IPS-20b (cell line): Measurements from ENCODE around the gene PDZD4.

Experiments used
- H3K27ac ChIP-seq: one replicate; pipeline ENCODE4 v1.5.1; 2013; ENCODE audit warnings: low read length
- H3K27me3 ChIP-seq: 2 replicates; pipeline ENCODE4 v1.6.1; 2013; ENCODE audit warnings: mild to moderate bottlenecking, low read length, inconsistent platforms; ENCODE audit not compliant: insufficient read depth
- H3K36me3 ChIP-seq: 2 replicates; pipeline ENCODE4 v1.6.1; 2013; ENCODE audit warnings: low read depth, mild to moderate bottlenecking, inconsistent platforms, low read length, moderate library complexity; ENCODE audit not compliant: insufficient read depth
- H3K4me1 ChIP-seq: 2 replicates; pipeline ENCODE4 v1.6.1; 2013; ENCODE audit warnings: mild to moderate bottlenecking, control low read depth, inconsistent platforms, low read length, moderate library complexity; ENCODE audit not compliant: insufficient read depth
- H3K4me3 ChIP-seq: 2 replicates; pipeline ENCODE4 v1.5.1; 2013; ENCODE audit warnings: mild to moderate bottlenecking, low read length, inconsistent platforms
- H3K9ac ChIP-seq: 2 replicates; pipeline ENCODE4 v1.6.1; 2013; ENCODE audit warnings: low read depth, mild to moderate bottlenecking, inconsistent platforms, low read length, moderate library complexity
- H3K9me3 ChIP-seq: 2 replicates; pipeline ENCODE4 v1.6.1; 2013; ENCODE audit warnings: mild to moderate bottlenecking, low read depth, low read length, inconsistent platforms; ENCODE audit not compliant: insufficient read depth

PDZD4 gene

GRCh38 chrX:153764786-153765137, 65.6 kb downstream of the PDZD4 start:
- Histone ChIP-seq H3K27me3 (no peaks in the 10 kb centered on the region), H3K9me3 (no peaks in the 10 kb centered on the region), H3K27ac (no peak overlapping the region), H3K36me3 (no peaks in the 10 kb centered on the region), H3K9ac (no peak overlapping the region), H3K4me1 (no peaks in the 10 kb centered on the region), H3K4me3 (no peak overlapping the region)

DNA sequence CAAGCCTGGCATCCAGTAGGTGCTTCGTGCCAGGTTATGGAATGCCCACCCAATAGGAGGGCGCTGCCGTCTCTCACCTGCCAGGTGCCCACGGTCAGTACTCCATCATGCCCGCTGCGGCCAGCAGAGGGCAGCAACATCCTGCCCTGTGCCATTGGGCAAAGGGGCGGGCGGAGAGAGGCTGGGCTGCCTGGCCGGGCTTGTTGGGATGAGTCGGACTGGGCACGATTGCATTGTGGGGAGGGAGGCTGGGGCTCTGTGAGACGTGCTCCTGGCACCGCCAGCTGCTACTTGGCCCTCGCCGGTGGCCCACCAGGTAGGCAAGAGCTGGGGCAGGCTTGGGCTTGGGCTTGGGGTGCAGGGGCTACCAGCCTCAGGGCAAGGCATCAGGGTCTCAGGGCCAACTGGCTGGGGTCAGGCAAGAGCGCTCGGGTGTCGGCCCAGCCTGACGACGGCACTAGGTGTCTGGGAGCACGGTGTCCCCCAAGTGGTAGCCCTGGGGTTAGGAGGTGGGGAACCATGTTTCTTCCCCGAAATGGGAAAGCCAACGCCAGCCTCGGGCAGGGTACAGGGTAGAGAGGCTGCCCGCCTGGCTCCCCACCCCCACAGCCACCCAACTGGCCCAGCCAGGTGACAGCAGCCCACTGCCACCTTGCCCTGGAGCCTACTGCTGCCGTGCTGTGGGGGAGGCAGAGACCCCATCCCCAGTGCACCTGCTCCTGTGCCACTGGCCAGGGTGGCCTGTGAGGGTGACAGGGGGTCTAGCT, 66.2 kb downstream of the PDZD4 start, which contains the start of gene PLXNB3:
Gene PLXNB3, plus strand, starts transcription at position 261 of the 767 bp plus-strand sequence. CDS start 1,287 bp downstream, outside the sequence.
- H3K9ac ChIP-seq, result no peak within 1 kb of the TSS
- H3K27me3 ChIP-seq, result no peaks in the 10 kb centered on the region
- no peaks in the 10 kb centered on the region for H3K9me3 ChIP-seq
- H3K4me1 ChIP-seq, result no peaks in the 10 kb centered on the region
- no peak within 1 kb of the TSS for H3K4me3 ChIP-seq
- H3K27ac ChIP-seq, result no peak within 1 kb of the TSS
- no peaks in the 10 kb centered on the region for H3K36me3 ChIP-seq

DNA sequence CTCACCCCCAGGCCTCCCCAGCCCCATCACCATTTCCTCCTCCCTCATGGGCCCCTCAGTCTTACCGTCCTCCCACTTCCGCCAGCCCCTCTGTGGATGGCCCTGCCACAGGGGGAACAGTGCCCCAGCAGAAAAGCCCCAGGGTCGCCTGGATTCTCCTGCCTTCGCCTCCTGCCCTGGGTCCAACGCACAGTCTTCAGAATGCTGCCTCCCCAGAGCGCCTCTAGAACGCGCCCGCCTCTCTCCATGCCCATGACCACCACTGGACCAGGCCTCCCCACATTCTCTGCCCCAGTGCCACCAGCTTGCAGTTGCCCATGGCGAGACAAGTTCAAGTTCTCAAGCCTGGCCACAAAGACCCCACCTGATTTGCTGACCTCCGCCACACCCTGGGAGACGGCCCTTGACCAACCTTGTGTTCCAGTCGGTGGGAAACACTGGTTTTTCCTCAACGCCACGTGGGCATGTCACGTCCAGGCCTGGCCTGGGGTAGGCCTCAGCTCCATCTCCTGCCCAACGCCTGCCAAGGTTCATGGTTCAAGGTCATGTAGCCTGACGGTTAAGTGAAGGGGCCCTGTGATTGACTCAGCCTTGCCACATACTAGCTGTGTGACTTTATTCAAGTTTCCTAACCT, 66.9 kb downstream of the PDZD4 start:
- Histone ChIP-seq H3K4me1 (no peaks in the 10 kb centered on the region), H3K9ac (no peak overlapping the region), H3K36me3 (no peaks in the 10 kb centered on the region), H3K27me3 (no peaks in the 10 kb centered on the region), H3K27ac (no peak overlapping the region), H3K9me3 (no peaks in the 10 kb centered on the region), H3K4me3 (no peak overlapping the region)

DNA sequence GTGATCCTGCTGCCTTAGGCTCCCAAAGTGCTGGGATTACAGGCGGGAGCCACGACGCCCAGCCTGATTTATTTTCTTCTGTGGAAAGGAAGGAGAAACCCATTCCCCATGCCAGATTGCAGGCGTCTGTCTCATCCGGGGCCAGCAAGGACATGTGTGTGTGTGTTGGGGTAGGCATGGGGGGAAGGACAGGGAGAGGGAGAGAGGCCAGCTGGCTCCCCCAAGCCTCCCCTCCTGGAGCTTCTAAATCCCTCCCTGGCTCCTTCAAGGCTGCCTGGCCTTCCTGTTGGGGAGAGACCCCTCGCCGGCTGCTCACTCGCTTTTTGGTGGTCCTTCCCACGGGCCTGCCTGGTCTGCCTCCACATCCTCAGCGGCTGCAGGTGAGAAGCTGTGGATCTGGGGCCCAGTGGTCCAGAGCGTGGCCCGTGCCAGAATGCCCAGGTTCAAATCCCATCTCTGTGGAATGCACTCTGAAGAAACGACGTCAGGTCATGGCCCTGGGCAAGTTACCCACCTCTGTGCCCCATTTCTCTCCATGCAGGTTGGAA, 67.6 kb downstream of the PDZD4 start:
- Histone ChIP-seq H3K27ac (no peak overlapping the region), H3K9me3 (no peaks in the 10 kb centered on the region), H3K4me1 (no peaks in the 10 kb centered on the region), H3K27me3 (no peaks in the 10 kb centered on the region), H3K36me3 (no peaks in the 10 kb centered on the region), H3K9ac (no peak overlapping the region), H3K4me3 (no peak overlapping the region)

GRCh38 chrX:153761863-153762262, 68.5 kb downstream of the PDZD4 start:
- H3K9me3 ChIP-seq, result no peaks in the 10 kb centered on the region

GRCh38 chrX:153755136-153755535, 75.2 kb downstream of the PDZD4 start:
- Histone ChIP-seq H3K9me3 (no peaks in the 10 kb centered on the region), H3K9ac (no peak overlapping the region), H3K27me3 (no peaks in the 10 kb centered on the region), H3K27ac (no peak overlapping the region), H3K4me1 (no peaks in the 10 kb centered on the region), H3K4me3 (no peak overlapping the region), H3K36me3 (no peaks in the 10 kb centered on the region)

More at GRCh38 chrX:153761863-153762262, 68.5 kb downstream of the PDZD4 start:
- Histone ChIP-seq H3K4me1 (no peaks in the 10 kb centered on the region), H3K36me3 (no peaks in the 10 kb centered on the region), H3K4me3 (no peak overlapping the region), H3K9ac (no peak overlapping the region), H3K27ac (no peak overlapping the region), H3K27me3 (no peaks in the 10 kb centered on the region)
